Measurements from ENCODE around the gene CALCA. TPM values are rescaled to one million over a fixed set of nuclear protein-coding genes. Genes with fewer than 3 reads are reported as not detected.

CALCA gene, protein sequence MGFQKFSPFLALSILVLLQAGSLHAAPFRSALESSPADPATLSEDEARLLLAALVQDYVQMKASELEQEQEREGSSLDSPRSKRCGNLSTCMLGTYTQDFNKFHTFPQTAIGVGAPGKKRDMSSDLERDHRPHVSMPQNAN
- total RNA-seq, result not detected in 2 replicates

DNA sequence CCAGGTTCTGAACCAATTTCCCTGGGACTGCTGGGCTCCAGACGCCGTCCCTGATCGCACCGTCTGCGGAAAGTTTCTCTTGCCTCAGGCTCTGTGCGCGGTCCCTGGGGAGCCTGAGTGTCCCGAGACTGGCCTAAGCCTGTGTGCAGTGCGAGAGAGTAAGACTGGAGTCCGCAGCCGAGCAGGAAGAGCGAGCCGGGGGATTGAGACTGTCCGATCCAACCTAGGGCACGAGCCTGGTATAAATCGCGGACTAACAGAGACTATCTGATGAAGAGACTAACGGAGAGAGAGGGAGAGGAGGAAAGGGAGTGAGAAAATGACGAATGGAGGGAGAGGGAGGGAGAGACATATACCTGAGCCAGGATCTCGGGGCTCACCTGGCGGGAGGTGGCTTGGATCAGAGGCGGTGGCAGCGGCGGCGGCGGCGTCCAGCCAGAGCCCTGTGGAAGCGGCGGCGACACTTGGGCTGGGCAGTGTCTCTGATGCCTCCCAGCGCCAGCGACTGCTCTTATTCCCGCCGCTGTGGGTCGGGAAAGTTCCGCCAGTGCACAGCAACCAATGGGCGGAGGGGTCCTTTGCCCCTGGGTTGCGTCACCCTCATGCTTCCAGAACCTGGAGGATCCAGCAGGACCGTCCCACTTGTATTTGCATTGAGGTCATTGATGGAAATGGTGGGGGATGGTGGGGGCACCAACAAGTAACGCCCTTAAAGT is at the start of gene CALCA:
Gene CALCA (minus strand): TSS at position 487 of the 716 bp plus-strand sequence. CDS start 1,159 bp downstream, outside the sequence.

Other genes with a start within 250 kb of the CALCA start
- 4.5 and 6.6 TPM in 2 replicates for gene CYP2R1, start 80.1 kb downstream of the CALCA start, total RNA-seq
- not detected in 2 replicates for gene CALCB, start 101.2 kb upstream of the CALCA start, total RNA-seq
- gene INSC, start 142.6 kb upstream of the CALCA start, total RNA-seq, result 2.3 TPM in 1 of 2 replicates, not detected in the other

Data from cardiac atrium fibroblast (primary cell).